Activated T-helper 1 cell treated with Interleukin-2 at 50 U/mL for 16 hours (primary cell): ENCODE data around the gene BLTP1.

Experiments
- DNase-seq: peaks from one replicate; pipeline ENCODE4 v3.0.0-alpha.2; 2020; ENCODE audit warnings: low read depth

The BLTP1 gene

GRCh38 chr4:122172266-122172665 lies 20.1 kb downstream of the BLTP1 start:
- no peak for DNase-seq

GRCh38 chr4:122178961-122179360 lies 26.8 kb downstream of the BLTP1 start:
- DNase-seq, result no peak

- DNase-seq, result no peak
Measured at GRCh38 chr4:122195718-122196117, 43.6 kb downstream of the BLTP1 start.
